ENCODE measurements around the gene LPO.

The LPO gene

GRCh38 chr17:58277802-58278595, 39.6 kb downstream of the LPO start:
- no peak for DNase-seq (ENCODE audit: low spot score)

- peak; percentile 26 for DNase-seq (ENCODE audit: low spot score)
These were observed 40.3 kb downstream of the LPO start for GRCh38 chr17:58278661-58279015.

GRCh38 chr17:58279016-58279711, 40.8 kb downstream of the LPO start:
- DNase-seq (ENCODE audit: low spot score) = no peak

GRCh38 chr17:58279736-58280479, 41.5 kb downstream of the LPO start:
- peak; percentile 1 for DNase-seq (ENCODE audit: low spot score)

- DNase-seq (ENCODE audit: low spot score) = peak; percentile 1
These were observed 42.3 kb downstream of the LPO start, which contains the start of gene MPO for GRCh38 chr17:58280480-58281217. Gene MPO, minus strand, starts transcription at chr17:58280935. Its CDS starts 177 bp downstream, at chr17:58280758.

GRCh38 chr17:58281511-58282011, 43.2 kb downstream of the LPO start:
- DNase-seq (ENCODE audit: low spot score) = peak; percentile 1

- no peak for DNase-seq (ENCODE audit: low spot score)
These were observed 44.1 kb downstream of the LPO start for GRCh38 chr17:58282442-58282841.

- DNase-seq (ENCODE audit: low spot score) = no peak
These were observed 45.6 kb downstream of the LPO start for GRCh38 chr17:58283674-58284612.

GRCh38 chr17:58284613-58285421, 46.4 kb downstream of the LPO start:
- no peak for DNase-seq (ENCODE audit: low spot score)

GRCh38 chr17:58285422-58285810, 47.0 kb downstream of the LPO start:
- no peak for DNase-seq (ENCODE audit: low spot score)

- no peak for DNase-seq (ENCODE audit: low spot score)
These were observed 51.5 kb downstream of the LPO start for GRCh38 chr17:58289869-58290268.

GRCh38 chr17:58291246-58291645, 52.9 kb downstream of the LPO start:
- no peak for DNase-seq (ENCODE audit: low spot score)

GRCh38 chr17:58294034-58294433, 55.6 kb downstream of the LPO start:
- DNase-seq (ENCODE audit: low spot score) = no peak

- DNase-seq (ENCODE audit: low spot score) = no peak
These were observed 62.0 kb downstream of the LPO start for GRCh38 chr17:58300336-58300735.

- no peak for DNase-seq (ENCODE audit: low spot score)
These were observed 63.2 kb downstream of the LPO start for GRCh38 chr17:58301504-58302150.

GRCh38 chr17:58302171-58302918, 64.0 kb downstream of the LPO start:
- no peak for DNase-seq (ENCODE audit: low spot score)

GRCh38 chr17:58302919-58303585, 64.7 kb downstream of the LPO start:
- DNase-seq (ENCODE audit: low spot score) = no peak
